Panc1 (cell line): Measurements from ENCODE around the gene FAM81B. TPM values are rescaled to one million over a fixed set of nuclear protein-coding genes. Genes with fewer than 3 reads are reported as not detected.

Experiments used
- ATAC-seq: fragments of 200-7000 bp; cut with Tn5 transposase; 2 replicates; pipeline ENCODE4 v1.9.1; 2020; ENCODE audit warnings: mild to moderate bottlenecking, moderate library complexity
- BruUV-seq: library from RNA; stranded (reverse); fragments of 400-500 nt; replicated peaks from 2 replicates; lab custom pipeline; 2021; lab: Mats Ljungman, UMichigan
- CTCF ChIA-PET: fragments of 300-600 bp; sonication (Branson Sonifier 250); formaldehyde crosslinking; loops from one replicate; lab custom pipeline; 2022; ENCODE audit warnings: antibody characterized with exemption; lab: Charles Lee
- POLR2A ChIA-PET: fragments of 300-600 bp; sonication (Branson Sonifier 250); formaldehyde crosslinking; loops from one replicate; lab custom pipeline; 2022; ENCODE audit warnings: antibody characterized with exemption; lab: Charles Lee
- DNase-seq: peaks from one replicate; pipeline ENCODE4 v3.0.0-alpha.2; 2010; ENCODE audit warnings: low read depth, low spot score
- H3K27ac ChIP-seq: 2 replicates; pipeline ENCODE4 v1.5.1; 2011; ENCODE audit warnings: mild to moderate bottlenecking, low read length, inconsistent platforms
- H3K27me3 ChIP-seq: fragments of 200-500 bp; sonication (Bioruptor generic); 2 replicates; pipeline ENCODE4 v1.6.0; 2014; ENCODE audit warnings: low read length, inconsistent platforms; ENCODE audit not compliant: control insufficient read depth, insufficient read depth
- H3K36me3 ChIP-seq: fragments of 200-500 bp; sonication (Bioruptor generic); 2 replicates; pipeline ENCODE4 v1.5.1; 2014; ENCODE audit warnings: inconsistent platforms, mild to moderate bottlenecking, low read length, moderate library complexity; ENCODE audit not compliant: control insufficient read depth, insufficient read depth
- H3K4me1 ChIP-seq: 2 replicates; pipeline ENCODE4 v1.5.1; 2011; ENCODE audit warnings: inconsistent platforms, mild to moderate bottlenecking, low read length, moderate library complexity; ENCODE audit not compliant: control insufficient read depth, insufficient read depth
- H3K4me3 ChIP-seq, 2 experiments: 2 replicates each; pipeline ENCODE4 v1.5.1; 2011 to 2012; ENCODE audit warnings: low read depth in 2 of 2, low read length in 2 of 2, mild to moderate bottlenecking in 2 of 2, inconsistent platforms in 1 of 2, moderate library complexity in 1 of 2
- H3K9me3 ChIP-seq: fragments of 200-500 bp; sonication (Bioruptor generic); 2 replicates; pipeline ENCODE4 v1.5.1; 2014; ENCODE audit warnings: low read depth, mild to moderate bottlenecking, inconsistent platforms, low read length, moderate library complexity; ENCODE audit not compliant: control insufficient read depth, insufficient read depth
- CTCF ChIP-seq: fragments of 450-650 bp; IDR thresholded peaks from 2 replicates; pipeline ENCODE4 v1.5.1; 2017; ENCODE audit warnings: mild to moderate bottlenecking
- POLR2AphosphoS5 ChIP-seq: IDR thresholded peaks from 2 replicates; pipeline ENCODE4 v1.6.1; 2012; ENCODE audit warnings: mild to moderate bottlenecking, low read depth, low read length, moderate library complexity
- REST ChIP-seq, 2 experiments: IDR thresholded peaks; 2 replicates each; pipeline ENCODE4 v1.6.1; 2011 to 2012; ENCODE audit warnings: low read depth in 2 of 2, control low read depth in 1 of 2, low read length in 1 of 2, mild to moderate bottlenecking in 1 of 2, moderate library complexity in 1 of 2; ENCODE audit not compliant: insufficient read depth in 1 of 2
- SIN3A ChIP-seq: IDR thresholded peaks from 2 replicates; pipeline ENCODE4 v1.6.1; 2012; ENCODE audit warnings: low read depth, mild to moderate bottlenecking, low read length, moderate library complexity, borderline replicate concordance; ENCODE audit not compliant: insufficient read depth
- TCF7L2 ChIP-seq: IDR thresholded peaks from 2 replicates; pipeline ENCODE4 v1.6.1; 2011; ENCODE audit warnings: mild to moderate bottlenecking, low read depth, low read length, inconsistent platforms
- in situ Hi-C: cut with HindIII; loops from 2 replicates; pipeline ENCODE4 v1.10.0; 2016; ENCODE audit warnings: low sequenced_read_pairs, low pct_unique_long_range_greater_than_20kb
- intact Hi-C: fragments of 100-400 bp; cut with micrococcal nuclease; formaldehyde crosslinking; loops from one replicate; pipeline ENCODE4 v1.10.0; 2022; ENCODE audit not compliant: unreplicated experiment
- total RNA-seq: library from RNA; stranded (reverse); gene quantifications from one replicate; pipeline ENCODE4 v1.2.1, GENCODE V29; 2021; ENCODE audit not compliant: unreplicated experiment

The FAM81B gene
- total RNA-seq, 1 experiment from 2014 or later: not detected

- in situ Hi-C loops: no loop called here
- Histone ChIP-seq H3K9me3 (no peaks in the 10 kb centered on the region), H3K36me3 (no peaks in the 10 kb centered on the region), H3K4me3 (no peak overlapping the region), H3K27ac (no peak overlapping the region), H3K4me1 (no peaks in the 10 kb centered on the region), H3K27me3 (peaks cover 9% of the 10 kb centered on the region)
- no TSS peak for BruUV-seq
- no peak for ATAC-seq
- POLR2A ChIA-PET: no interaction called here
- intact Hi-C loops: no loop called here
- CTCF ChIA-PET: no interaction called here
- TF ChIP-seq SIN3A: no peak
- TF ChIP-seq CTCF: no peak
- no peak for TF ChIP-seq POLR2AphosphoS5
- no peak for TF ChIP-seq REST (IDR thresholded peaks at IDR 0.05; ENCODE audit: insufficient read depth in 1 of 2, low read depth in 2 of 2, low read length in 1 of 2)
- no peak for TF ChIP-seq TCF7L2
- no peak for DNase-seq
These were observed 54.8 kb downstream of the FAM81B start for GRCh38 chr5:95445995-95446394.

GRCh38 chr5:95446560-95447221 lies 55.5 kb downstream of the FAM81B start:
- TF ChIP-seq REST (IDR thresholded peaks at IDR 0.05; ENCODE audit: insufficient read depth in 1 of 2, low read depth in 2 of 2, low read length in 1 of 2) (no peak), SIN3A (no peak), CTCF (no peak), POLR2AphosphoS5 (no peak), TCF7L2 (no peak)
- intact Hi-C loops (no loop called here), in situ Hi-C loops (no loop called here)
- no peak overlapping the region for H3K27ac ChIP-seq
- H3K4me3 ChIP-seq: no peak overlapping the region
- H3K36me3 ChIP-seq: no peaks in the 10 kb centered on the region
- CTCF ChIA-PET: no interaction called here
- no peaks in the 10 kb centered on the region for H3K9me3 ChIP-seq
- ATAC-seq: no peak
- no peak for DNase-seq
- POLR2A ChIA-PET: no interaction called here
- no TSS peak for BruUV-seq
- H3K4me1 ChIP-seq: no peaks in the 10 kb centered on the region
- peaks cover 9% of the 10 kb centered on the region for H3K27me3 ChIP-seq
